Tracheal epithelial cell (primary cell): Measurements from ENCODE around the gene OR52D1. TPM values are rescaled to one million over a fixed set of nuclear protein-coding genes. Genes with fewer than 3 reads are reported as not detected.

ENCODE experiments used
- total RNA-seq: library from RNA; depleted of rRNA; stranded (reverse); fragments of >200 nt; gene quantifications from 2 replicates; pipeline ENCODE4 v1.2.1, GENCODE V29; 2014

OR52D1 gene
- total RNA-seq: not detected in 2 replicates

GRCh38 chr11:5488385-5488784 is at the start of gene OR52D1:
OR52D1 (plus strand) TSS chr11:5488685; CDS start chr11:5488707, 22 bp downstream.

GRCh38 chr11:5441414-5441813 is 47.1 kb upstream of the OR52D1 start, which contains the start of gene OR51I1:
OR51I1 (minus strand) TSS chr11:5441514; CDS start chr11:5441514, 0 bp downstream.

GRCh38 chr11:5449023-5449422 is 39.5 kb upstream of the OR52D1 start, which contains the start of gene OR51I2:
OR51I2 (plus strand) TSS chr11:5449323; CDS start chr11:5453489, 4,166 bp downstream.

GRCh38 chr11:5509803-5510202 is 21.3 kb downstream of the OR52D1 start, which contains the start of gene UBQLN3:
UBQLN3 (minus strand) TSS chr11:5509957; CDS start chr11:5509558, 399 bp downstream.

GRCh38 chr11:5516599-5516998 is 28.1 kb downstream of the OR52D1 start, which contains the start of gene UBQLNL:
UBQLNL (minus strand) TSS chr11:5516699; CDS start chr11:5516441, 258 bp downstream.

Other genes with a start within 250 kb of the OR52D1 start
- gene HBG1, start 238.8 kb upstream of the OR52D1 start, total RNA-seq: not detected in 2 replicates
- not detected in 2 replicates for gene HBG2, start 233.9 kb upstream of the OR52D1 start, total RNA-seq
- not detected in 2 replicates for gene HBE1, start 218.7 kb upstream of the OR52D1 start, total RNA-seq
- not detected in 2 replicates for gene OR51B4, start 186.7 kb upstream of the OR52D1 start, total RNA-seq
- gene OR51B2, start 164.4 kb upstream of the OR52D1 start, total RNA-seq: not detected in 2 replicates
- gene OR51B5, start 145.2 kb upstream of the OR52D1 start, total RNA-seq: not detected in 2 replicates
- gene OR51B6, start 137.2 kb upstream of the OR52D1 start, total RNA-seq: not detected in 2 replicates
- not detected in 2 replicates for gene OR51M1, start 104.9 kb upstream of the OR52D1 start, total RNA-seq
- not detected in 2 replicates for gene OR51Q1, start 66.6 kb upstream of the OR52D1 start, total RNA-seq
- gene OR51I1, start 47.2 kb upstream of the OR52D1 start, total RNA-seq: 0.24 TPM in 1 of 2 replicates, not detected in the other
- not detected in 2 replicates for gene OR51I2, start 39.4 kb upstream of the OR52D1 start, total RNA-seq
- not detected in 2 replicates for gene UBQLN3, start 21.3 kb downstream of the OR52D1 start, total RNA-seq
- 0.21 TPM in 1 of 2 replicates, not detected in the other for gene UBQLNL, start 28.0 kb downstream of the OR52D1 start, total RNA-seq
- 0.21 and 0.48 TPM in 2 replicates for gene OR52H1, start 59.9 kb downstream of the OR52D1 start, total RNA-seq
- not detected in 2 replicates for gene OR52B6, start 92.2 kb downstream of the OR52D1 start, total RNA-seq
- 3.0 and 3.1 TPM in 2 replicates for gene TRIM6, start 108.0 kb downstream of the OR52D1 start, total RNA-seq
- gene TRIM34, start 136.3 kb downstream of the OR52D1 start, total RNA-seq: 3.4 and 9.6 TPM in 2 replicates
- 32.2 and 39.0 TPM in 2 replicates for gene TRIM5, start 196.4 kb downstream of the OR52D1 start, total RNA-seq
- 24.5 and 58.8 TPM in 2 replicates for gene TRIM22, start 201.1 kb downstream of the OR52D1 start, total RNA-seq
- not detected in 2 replicates for gene OR56B1, start 247.8 kb downstream of the OR52D1 start, total RNA-seq